ENCODE measurements around the gene AKR7A2.

AKR7A2 gene

GRCh38 chr1:19312782-19313635 is 1.1 kb upstream of the AKR7A2 start:
- H2BK5ac ChIP-seq (ENCODE audit: low read length): peak overlapping the region; percentile 49
- 100% methylated on average over 1 of the region's 20 CpGs; no CpG with 5 or more reads in 1 of the 2 donors for WGBS, 2 donors (ENCODE audit: extremely low coverage in 2 of 2, insufficient read length in 2 of 2, insufficient replicate concordance in 1 of 2)
- H3K27me3 ChIP-seq (ENCODE audit: control insufficient read depth in 3 of 3, insufficient read depth in 3 of 3, low read depth in 1 of 3, low read length in 3 of 3): peaks cover 0 to 2% (median 0%) of the 10 kb centered on the region in 3 experiments
- no peak for DNase-seq (ENCODE audit: low spot score)
- peak overlapping the region; percentile 99 for H2AFZ ChIP-seq (ENCODE audit: low read length)
- peaks cover 15 to 53% of the 10 kb centered on the region in 2 donors for H3K36me3 ChIP-seq (replicated peaks in 1 of 2; ENCODE audit: control insufficient read depth in 2 of 2, insufficient read depth in 2 of 2, low read length in 2 of 2)
- H4K91ac ChIP-seq (ENCODE audit: low read depth, low read length, poor library complexity): no peak overlapping the region
- peak overlapping the region; percentile 0 for H2AK5ac ChIP-seq (ENCODE audit: low read depth, low read length)
- peaks cover 13% of the 10 kb centered on the region for H3K79me1 ChIP-seq (ENCODE audit: low read depth, low read length)
- peak overlapping the region; percentile 93 for H3K23ac ChIP-seq (ENCODE audit: low read depth, low read length, poor library complexity)
- peak overlapping the region; percentile 95 for H3K18ac ChIP-seq (ENCODE audit: low read length)
- H2BK12ac ChIP-seq (ENCODE audit: low read length): no peak overlapping the region
- peak overlapping the region; percentile 86 to 91 for H3K4me3 ChIP-seq (ENCODE audit: low read length in 2 of 2)
- peak overlapping the region; percentile 93 for H3K9ac ChIP-seq (ENCODE audit: low read depth, low read length, poor library complexity)
- peaks cover 6 to 12% of the 10 kb centered on the region in 2 donors for H3K4me1 ChIP-seq (ENCODE audit: control insufficient read depth in 2 of 2, insufficient read depth in 1 of 2, low read depth in 1 of 2, low read length in 2 of 2)
- peak overlapping the region; percentile 66 for H3K14ac ChIP-seq (ENCODE audit: low read length)
- H2BK120ac ChIP-seq (ENCODE audit: low read depth, low read length): no peak overlapping the region
- H3K4ac ChIP-seq (ENCODE audit: low read length): no peak overlapping the region
- H3K9me3 ChIP-seq (replicated peaks in 1 of 2; ENCODE audit: control insufficient read depth in 2 of 2, insufficient read depth in 1 of 2, low read depth in 1 of 2, low read length in 2 of 2): no peaks in the 10 kb centered on the region
- H3K4me2 ChIP-seq (ENCODE audit: insufficient read depth, low read length, poor library complexity, severe bottlenecking): peak overlapping the region; percentile 75
- H2BK15ac ChIP-seq (ENCODE audit: low read length): no peak overlapping the region
- no peak overlapping the region for H3K27ac ChIP-seq (replicated peaks; ENCODE audit: low read length)
- no peak overlapping the region for H4K8ac ChIP-seq (ENCODE audit: low read depth, low read length)

GRCh38 chr1:19311503-19311930 is 427 bp downstream of the AKR7A2 start:
- Histone ChIP-seq H3K4ac (ENCODE audit: low read length) (no peak overlapping the region), H3K4me3 (ENCODE audit: low read length in 2 of 2) (peak overlapping the region; percentile 91 to 98), H2AFZ (ENCODE audit: low read length) (peak overlapping the region; percentile 99), H2AK5ac (ENCODE audit: low read depth, low read length) (peak overlapping the region; percentile 15), H4K91ac (ENCODE audit: low read depth, low read length, poor library complexity) (no peak overlapping the region), H2BK12ac (ENCODE audit: low read length) (no peak overlapping the region), H3K79me1 (ENCODE audit: low read depth, low read length) (peaks cover 13% of the 10 kb centered on the region), H2BK120ac (ENCODE audit: low read depth, low read length) (no peak overlapping the region), H2BK5ac (ENCODE audit: low read length) (peak overlapping the region; percentile 63), H2BK15ac (ENCODE audit: low read length) (no peak overlapping the region), H3K18ac (ENCODE audit: low read length) (peak overlapping the region; percentile 96), H3K23ac (ENCODE audit: low read depth, low read length, poor library complexity) (peak overlapping the region; percentile 99), H3K27ac (replicated peaks; ENCODE audit: low read length) (peak overlapping the region; percentile 23), H3K27me3 (ENCODE audit: control insufficient read depth in 3 of 3, insufficient read depth in 3 of 3, low read depth in 1 of 3, low read length in 3 of 3) (peaks cover 0 to 2% (median 0%) of the 10 kb centered on the region in 3 experiments), H3K9ac (ENCODE audit: low read depth, low read length, poor library complexity) (peak overlapping the region; percentile 100), H3K36me3 (replicated peaks in 1 of 2; ENCODE audit: control insufficient read depth in 2 of 2, insufficient read depth in 2 of 2, low read length in 2 of 2) (peaks cover 20 to 55% of the 10 kb centered on the region in 2 donors), H4K8ac (ENCODE audit: low read depth, low read length) (peak overlapping the region; percentile 48), H3K9me3 (replicated peaks in 1 of 2; ENCODE audit: control insufficient read depth in 2 of 2, insufficient read depth in 1 of 2, low read depth in 1 of 2, low read length in 2 of 2) (no peaks in the 10 kb centered on the region), H3K4me1 (ENCODE audit: control insufficient read depth in 2 of 2, insufficient read depth in 1 of 2, low read depth in 1 of 2, low read length in 2 of 2) (peaks cover 6 to 12% of the 10 kb centered on the region in 2 donors), H3K14ac (ENCODE audit: low read length) (peak overlapping the region; percentile 94), H3K4me2 (ENCODE audit: insufficient read depth, low read length, poor library complexity, severe bottlenecking) (peak overlapping the region; percentile 95)
- WGBS, 2 donors (ENCODE audit: extremely low coverage in 2 of 2, insufficient read length in 2 of 2, insufficient replicate concordance in 1 of 2): no CpG with 5 or more reads among the region's 29 CpGs
- DNase-seq (ENCODE audit: low spot score): peak; percentile 11

GRCh38 chr1:19310720-19311502 is 1.0 kb downstream of the AKR7A2 start:
- peaks cover 13% of the 10 kb centered on the region for H3K79me1 ChIP-seq (ENCODE audit: low read depth, low read length)
- peak overlapping the region; percentile 94 for H2AK5ac ChIP-seq (ENCODE audit: low read depth, low read length)
- no peak overlapping the region for H3K27ac ChIP-seq (replicated peaks; ENCODE audit: low read length)
- H2BK15ac ChIP-seq (ENCODE audit: low read length): no peak overlapping the region
- no CpG with 5 or more reads among the region's 13 CpGs for WGBS, 2 donors (ENCODE audit: extremely low coverage in 2 of 2, insufficient read length in 2 of 2, insufficient replicate concordance in 1 of 2)
- H3K4me3 ChIP-seq (ENCODE audit: low read length in 2 of 2): peak overlapping the region; percentile 91 to 98
- peak; percentile 6 for DNase-seq (ENCODE audit: low spot score)
- peaks cover 0 to 2% (median 0%) of the 10 kb centered on the region in 3 experiments for H3K27me3 ChIP-seq (ENCODE audit: control insufficient read depth in 3 of 3, insufficient read depth in 3 of 3, low read depth in 1 of 3, low read length in 3 of 3)
- no peak overlapping the region for H2BK12ac ChIP-seq (ENCODE audit: low read length)
- peak overlapping the region; percentile 100 for H3K9ac ChIP-seq (ENCODE audit: low read depth, low read length, poor library complexity)
- peak overlapping the region; percentile 96 for H3K18ac ChIP-seq (ENCODE audit: low read length)
- H2BK120ac ChIP-seq (ENCODE audit: low read depth, low read length): no peak overlapping the region
- peak overlapping the region; percentile 95 for H3K4me2 ChIP-seq (ENCODE audit: insufficient read depth, low read length, poor library complexity, severe bottlenecking)
- H3K23ac ChIP-seq (ENCODE audit: low read depth, low read length, poor library complexity): peak overlapping the region; percentile 34
- H2BK5ac ChIP-seq (ENCODE audit: low read length): peak overlapping the region; percentile 63
- H3K9me3 ChIP-seq (replicated peaks in 1 of 2; ENCODE audit: control insufficient read depth in 2 of 2, insufficient read depth in 1 of 2, low read depth in 1 of 2, low read length in 2 of 2): no peaks in the 10 kb centered on the region
- H3K36me3 ChIP-seq (replicated peaks in 1 of 2; ENCODE audit: control insufficient read depth in 2 of 2, insufficient read depth in 2 of 2, low read length in 2 of 2): peaks cover 22 to 56% of the 10 kb centered on the region in 2 donors
- no peak overlapping the region for H3K4ac ChIP-seq (ENCODE audit: low read length)
- H3K14ac ChIP-seq (ENCODE audit: low read length): peak overlapping the region; percentile 94
- H4K8ac ChIP-seq (ENCODE audit: low read depth, low read length): no peak overlapping the region
- peak overlapping the region; percentile 99 for H2AFZ ChIP-seq (ENCODE audit: low read length)
- H3K4me1 ChIP-seq (ENCODE audit: control insufficient read depth in 2 of 2, insufficient read depth in 1 of 2, low read depth in 1 of 2, low read length in 2 of 2): peaks cover 6 to 12% of the 10 kb centered on the region in 2 donors
- no peak overlapping the region for H4K91ac ChIP-seq (ENCODE audit: low read depth, low read length, poor library complexity)
